Naive thymus-derived CD4-positive, alpha-beta T cell (primary cell): Measurements from ENCODE around the gene TOR4A. TPM values are rescaled to one million over a fixed set of nuclear protein-coding genes. Genes with fewer than 3 reads are reported as not detected.

Experiments used
- ATAC-seq: fragments of 150-1000 bp; cut with Tn5 transposase; 2 replicates; pipeline ENCODE4 v1.10.0; 2021; ENCODE audit warnings: mild to moderate bottlenecking, moderate library complexity
- CTCF ChIA-PET: fragments of 350-600 bp; sonication (Branson Sonifier 250); formaldehyde crosslinking; loops from one replicate; lab custom pipeline; 2021; ENCODE audit warnings: antibody characterized with exemption; lab: Charles Lee
- POLR2A ChIA-PET: fragments of 350-600 bp; sonication (Branson Sonifier 250); formaldehyde crosslinking; loops from one replicate; lab custom pipeline; 2021; ENCODE audit warnings: antibody characterized with exemption, inconsistent platforms; lab: Charles Lee
- DNase-seq, 9 donors: peaks; one replicate each; pipeline versions ENCODE4 v3.0.0 to v3.0.0-alpha.2; 2020 to 2022; ENCODE audit warnings: mixed read lengths in 1 of 9
- H3K27ac ChIP-seq: one replicate; pipeline ENCODE4 v1.7.0; 2013; ENCODE audit warnings: mild to moderate bottlenecking, low read depth, low read length, moderate library complexity
- H3K27me3 ChIP-seq, 2 donors: one replicate each; pipeline ENCODE4 v1.7.0; 2013; ENCODE audit warnings: low read length in 2 of 2, mild to moderate bottlenecking in 2 of 2, moderate library complexity in 2 of 2; ENCODE audit not compliant: control insufficient read depth in 2 of 2, insufficient read depth in 2 of 2
- H3K36me3 ChIP-seq, 3 experiments: 1 replicate in 2 of 3; 2 replicates in 1 of 3; pipeline ENCODE4 v1.7.0; 2013; ENCODE audit warnings: low read length in 3 of 3, mild to moderate bottlenecking in 3 of 3, moderate library complexity in 1 of 3; ENCODE audit not compliant: insufficient read depth in 3 of 3, control insufficient read depth in 2 of 3
- H3K4me1 ChIP-seq, 2 donors: one replicate each; pipeline ENCODE4 v1.7.0; 2013; ENCODE audit warnings: low read length in 2 of 2, mild to moderate bottlenecking in 2 of 2, moderate library complexity in 1 of 2; ENCODE audit not compliant: control insufficient read depth in 2 of 2, insufficient read depth in 2 of 2
- H3K4me3 ChIP-seq: 2 replicates; pipeline ENCODE4 v1.7.0; 2013; ENCODE audit warnings: mild to moderate bottlenecking, low read length
- H3K9me3 ChIP-seq, 3 experiments: 1 replicate in 2 of 3; 2 replicates in 1 of 3; pipeline ENCODE4 v1.7.0; 2013; ENCODE audit warnings: low read length in 3 of 3; ENCODE audit not compliant: control insufficient read depth in 2 of 3
- H3K27ac Mint-ChIP-seq, 9 donors: one replicate each; pipeline ENCODE4 v1.8.0; 2020 to 2022; ENCODE audit warnings: mixed read lengths in 9 of 9, mild to moderate bottlenecking in 8 of 9, moderate library complexity in 5 of 9, inconsistent platforms in 2 of 9
- H3K27me3 Mint-ChIP-seq, 5 donors: one replicate each; pipeline ENCODE4 v1.8.0; 2021 to 2022; ENCODE audit warnings: mixed read lengths in 5 of 5, mild to moderate bottlenecking in 1 of 5
- H3K36me3 Mint-ChIP-seq, 5 donors: one replicate each; pipeline ENCODE4 v1.8.0; 2020 to 2022; ENCODE audit warnings: mixed read lengths in 5 of 5, mild to moderate bottlenecking in 3 of 5, inconsistent platforms in 1 of 5
- H3K4me1 Mint-ChIP-seq, 7 donors: one replicate each; pipeline ENCODE4 v1.8.0; 2020 to 2022; ENCODE audit warnings: mixed read lengths in 7 of 7, mild to moderate bottlenecking in 3 of 7, inconsistent platforms in 1 of 7
- H3K4me3 Mint-ChIP-seq, 10 donors: one replicate each; pipeline ENCODE4 v1.8.0; 2020 to 2022; ENCODE audit warnings: mild to moderate bottlenecking in 10 of 10, mixed read lengths in 10 of 10, moderate library complexity in 6 of 10, inconsistent platforms in 2 of 10
- H3K9me3 Mint-ChIP-seq, 11 donors: one replicate each; pipeline ENCODE4 v1.8.0; 2020 to 2022; ENCODE audit warnings: mixed read lengths in 11 of 11, mild to moderate bottlenecking in 4 of 11, inconsistent platforms in 1 of 11, moderate library complexity in 1 of 11
- intact Hi-C, 2 donors: fragments of 100-400 bp; cut with micrococcal nuclease; formaldehyde crosslinking; loops; one replicate each; pipeline ENCODE4 v1.15.1; 2023
- polyA plus RNA-seq, 2 donors: library from polyadenylated mRNA; unstranded; fragments of 300-500 nt; fragmentation: Illumina TruSeq; gene quantifications; one replicate each; pipeline ENCODE4 v1.2.3, GENCODE V29; 2021
- total RNA-seq, 6 experiments: library from RNA in 5 of 6; stranded (reverse) in 5 of 6; gene quantifications; 1 replicate in 5 of 6; 2 replicates in 1 of 6; pipeline ENCODE4 v1.2.3 and lab custom pipeline; 2021 to 2026

The TOR4A gene
- total and polyA plus RNA-seq, 7 experiments from 2014 or later: 0.07 to 16.6 (median 1.7) TPM; not detected in 1

- H3K27me3 ChIP-seq: no peaks in the 10 kb centered on the region
- intact Hi-C loops: no loop called here
- peaks cover 4 to 7% (median 5%) of the 10 kb centered on the region in 7 donors for H3K4me1 Mint-ChIP-seq
- H3K27ac ChIP-seq: no peak within 1 kb of the TSS
- POLR2A ChIA-PET: interaction anchor here (0.5 kb wide), 1 partner anchor 126 kb away, joined by 4 read pairs; no protein-coding TSS in a partner anchor
- ATAC-seq (no peak), DNase-seq (no peak)
- H3K4me1 ChIP-seq: peaks cover 4 to 5% of the 10 kb centered on the region in 2 donors
- no peaks in the 10 kb centered on the region for H3K36me3 Mint-ChIP-seq
- H3K9me3 Mint-ChIP-seq: peaks cover 0 to 2% (median 0%) of the 10 kb centered on the region in 11 donors
- H3K4me3 Mint-ChIP-seq: no peak within 1 kb of the TSS
- H3K27ac Mint-ChIP-seq: no peak within 1 kb of the TSS
- CTCF ChIA-PET: no interaction called here
- H3K9me3 ChIP-seq: no peaks in the 10 kb centered on the region
- no peaks in the 10 kb centered on the region for H3K36me3 ChIP-seq
- H3K27me3 Mint-ChIP-seq: peaks cover 0 to 13% (median 6%) of the 10 kb centered on the region in 5 donors
- no peak within 1 kb of the TSS for H3K4me3 ChIP-seq
Observed at GRCh38 chr9:137230705-137231371, 46.7 kb upstream of the TOR4A start, which contains the start of gene SLC34A3. Gene SLC34A3 (plus strand): TSS chr9:137230901. CDS start chr9:137231703, 802 bp downstream.

GRCh38 chr9:137231372-137232039 is 46.0 kb upstream of the TOR4A start:
- H3K27ac Mint-ChIP-seq: no peak overlapping the region
- H3K27me3 ChIP-seq: no peaks in the 10 kb centered on the region
- CTCF ChIA-PET: no interaction called here
- H3K9me3 Mint-ChIP-seq: peaks cover 0 to 2% (median 0%) of the 10 kb centered on the region in 11 donors
- no peak overlapping the region for H3K27ac ChIP-seq
- DNase-seq (no peak), ATAC-seq (no peak)
- H3K36me3 ChIP-seq: no peaks in the 10 kb centered on the region
- peaks cover 4 to 12% of the 10 kb centered on the region in 2 donors for H3K4me1 ChIP-seq
- H3K36me3 Mint-ChIP-seq: no peaks in the 10 kb centered on the region
- H3K4me1 Mint-ChIP-seq: peaks cover 4 to 6% (median 5%) of the 10 kb centered on the region in 7 donors
- H3K9me3 ChIP-seq: no peaks in the 10 kb centered on the region
- no peak overlapping the region for H3K4me3 Mint-ChIP-seq
- POLR2A ChIA-PET: interaction anchor here (0.5 kb wide), 1 partner anchor 127 kb away, joined by 4 read pairs; no protein-coding TSS in a partner anchor
- peaks cover 0 to 13% (median 6%) of the 10 kb centered on the region in 5 donors for H3K27me3 Mint-ChIP-seq
- H3K4me3 ChIP-seq: no peak overlapping the region
- intact Hi-C loops: no loop called here

- Mint-ChIP-seq H3K4me3 (no peak overlapping the region), H3K4me1 (peaks cover 4 to 6% (median 5%) of the 10 kb centered on the region in 7 donors), H3K27ac (no peak overlapping the region), H3K36me3 (no peaks in the 10 kb centered on the region), H3K9me3 (peaks cover 0 to 2% (median 0%) of the 10 kb centered on the region in 11 donors), H3K27me3 (peaks cover 0 to 13% (median 6%) of the 10 kb centered on the region in 5 donors)
- no peak overlapping the region for H3K27ac ChIP-seq
- ChIA-PET POLR2A (no interaction called here), CTCF (no interaction called here)
- intact Hi-C loops: no loop called here
- H3K4me3 ChIP-seq: no peak overlapping the region
- H3K27me3 ChIP-seq: no peaks in the 10 kb centered on the region
- DNase-seq: no peak
- no peaks in the 10 kb centered on the region for H3K36me3 ChIP-seq
- H3K4me1 ChIP-seq: peaks cover 4 to 18% of the 10 kb centered on the region in 2 donors
- H3K9me3 ChIP-seq: no peaks in the 10 kb centered on the region
- no peak for ATAC-seq
Observed at GRCh38 chr9:137232101-137232500, 45.4 kb upstream of the TOR4A start.

- Mint-ChIP-seq H3K9me3 (peaks cover 0 to 2% (median 0%) of the 10 kb centered on the region in 11 donors), H3K36me3 (no peaks in the 10 kb centered on the region), H3K27me3 (peaks cover 0 to 13% (median 4%) of the 10 kb centered on the region in 5 donors), H3K27ac (no peak overlapping the region), H3K4me1 (peaks cover 2 to 5% (median 3%) of the 10 kb centered on the region in 7 donors), H3K4me3 (no peak overlapping the region)
- no peak for ATAC-seq
- DNase-seq: no peak
- Histone ChIP-seq H3K4me1 (peaks cover under 1 to 14% of the 10 kb centered on the region in 2 donors), H3K36me3 (no peaks in the 10 kb centered on the region), H3K9me3 (no peaks in the 10 kb centered on the region), H3K27me3 (no peaks in the 10 kb centered on the region), H3K27ac (no peak overlapping the region), H3K4me3 (no peak overlapping the region)
- ChIA-PET POLR2A (no interaction called here), CTCF (no interaction called here)
- intact Hi-C loops: no loop called here
Observed at GRCh38 chr9:137232510-137232909, 45.0 kb upstream of the TOR4A start.

- peaks cover 0 to 5% (median 0%) of the 10 kb centered on the region in 7 donors for H3K4me1 Mint-ChIP-seq
- POLR2A ChIA-PET: no interaction called here
- H3K4me1 ChIP-seq: peaks cover 0 to 13% of the 10 kb centered on the region in 2 donors
- H3K27me3 Mint-ChIP-seq: peaks cover 0 to 10% (median 0%) of the 10 kb centered on the region in 5 donors
- H3K4me3 ChIP-seq: no peak overlapping the region
- no peak overlapping the region for H3K4me3 Mint-ChIP-seq
- no peak overlapping the region for H3K27ac Mint-ChIP-seq
- intact Hi-C loops: no loop called here
- H3K36me3 Mint-ChIP-seq: no peaks in the 10 kb centered on the region
- peaks cover 0 to 2% (median 0%) of the 10 kb centered on the region in 11 donors for H3K9me3 Mint-ChIP-seq
- H3K36me3 ChIP-seq: no peaks in the 10 kb centered on the region
- no peak overlapping the region for H3K27ac ChIP-seq
- no peak for ATAC-seq
- H3K27me3 ChIP-seq: no peaks in the 10 kb centered on the region
- CTCF ChIA-PET: no interaction called here
- no peak for DNase-seq
- H3K9me3 ChIP-seq: no peaks in the 10 kb centered on the region
Observed at GRCh38 chr9:137233143-137233980, 44.2 kb upstream of the TOR4A start.

GRCh38 chr9:137234055-137234697 is 43.4 kb upstream of the TOR4A start:
- ATAC-seq: no peak
- POLR2A ChIA-PET: interaction anchor here (0.8 kb wide), 1 partner anchor 104 kb away, joined by 3 read pairs; no protein-coding TSS in a partner anchor

More at GRCh38 chr9:137234055-137234697, 43.4 kb upstream of the TOR4A start:
- no peaks in the 10 kb centered on the region for H3K9me3 ChIP-seq
- no peaks in the 10 kb centered on the region for H3K27me3 ChIP-seq
- H3K36me3 ChIP-seq: no peaks in the 10 kb centered on the region
- H3K27ac ChIP-seq: no peak overlapping the region
- H3K27me3 Mint-ChIP-seq: peaks cover 0 to 10% (median 0%) of the 10 kb centered on the region in 5 donors
- peaks cover 4 to 9% (median 6%) of the 10 kb centered on the region in 7 donors for H3K4me1 Mint-ChIP-seq
- peaks cover 0 to 2% (median 0%) of the 10 kb centered on the region in 11 donors for H3K9me3 Mint-ChIP-seq
- no peak for DNase-seq
- no peak overlapping the region for H3K4me3 Mint-ChIP-seq
- H3K27ac Mint-ChIP-seq: no peak overlapping the region
- peaks cover 5 to 13% of the 10 kb centered on the region in 2 donors for H3K4me1 ChIP-seq
- H3K36me3 Mint-ChIP-seq: no peaks in the 10 kb centered on the region
- no peak overlapping the region for H3K4me3 ChIP-seq
- intact Hi-C loops: no loop called here
- CTCF ChIA-PET: interaction anchor here (1.3 kb wide), 1 partner anchor 11 kb away, joined by 3 read pairs; no protein-coding TSS in a partner anchor
